Psoas muscle (tissue), 8 donors: ENCODE data around the gene FARSA. TPM values are rescaled to one million over a fixed set of nuclear protein-coding genes. Genes with fewer than 3 reads are reported as not detected.
"Not testable (repeated sequence)": the region's sequence is repeated elsewhere in the genome, so short reads cannot be mapped to it uniquely, and the experiment has no call there.

Source experiments
- ATAC-seq, 4 donors: fragments of 200-7000 bp; cut with Tn5 transposase; one replicate each; pipeline ENCODE4 v1.9.1; 2020; ENCODE audit warnings: moderate library complexity in 3 of 4, mild to moderate bottlenecking in 2 of 4
- DNase-seq, 2 donors: peaks; one replicate each; pipeline ENCODE4 v3.0.0-alpha.2; 2020
- H3K27ac ChIP-seq: fragments of 200-600 bp; one replicate; pipeline ENCODE4 v1.8.0; 2022
- H3K27me3 ChIP-seq, 3 donors: fragments of 200-600 bp in 1 of 3; one replicate each; pipeline versions ENCODE4 v1.6.1 to v1.8.0; 2013 to 2022; ENCODE audit warnings: low read length in 2 of 3, mild to moderate bottlenecking in 2 of 3, moderate library complexity in 1 of 3; ENCODE audit not compliant: insufficient read depth in 3 of 3
- H3K36me3 ChIP-seq, 2 donors: fragments of 200-600 bp in 1 of 2; one replicate each; pipeline versions ENCODE4 v1.6.1 to v1.8.0; 2013 to 2022; ENCODE audit warnings: low read depth in 1 of 2, mild to moderate bottlenecking in 1 of 2, moderate library complexity in 1 of 2; ENCODE audit not compliant: insufficient read depth in 1 of 2
- H3K4me1 ChIP-seq: fragments of 200-600 bp; one replicate; pipeline ENCODE4 v1.8.0; 2022
- H3K4me3 ChIP-seq: fragments of 200-600 bp; one replicate; pipeline ENCODE4 v1.8.0; 2022; ENCODE audit warnings: mild to moderate bottlenecking
- H3K9me3 ChIP-seq: fragments of 200-600 bp; one replicate; pipeline ENCODE4 v1.8.0; 2022
- CTCF ChIP-seq: fragments of 200-600 bp; IDR thresholded peaks from one replicate; pipeline ENCODE4 v1.8.0; 2022; ENCODE audit warnings: antibody characterized with exemption
- WGBS, 3 donors: extraction: QIAGEN DNeasy Blood & Tissue Kit; methylation state at CpG; one replicate each; pipeline versions ENCODE4 v1.1.6 to v1.1.7; 2013; 5-methylcytosine and 5-hydroxymethylcytosine counted together
- intact Hi-C, 2 donors: fragments of 100-400 bp; cut with DNase I; formaldehyde crosslinking; loops; one replicate each; pipeline versions ENCODE4 v1.11.0 to v1.14.2; 2022
- polyA plus RNA-seq, 3 donors: library from polyadenylated mRNA; stranded (reverse); fragments of 200-250 nt; gene quantifications; one replicate each; pipeline ENCODE4 v1.2.3, GENCODE V29; 2013
- total RNA-seq, 4 donors: library from RNA; stranded (reverse); fragmentation: NEBNext Ultra II Directional in 2 of 4; extraction: Animal tissue kit (Norgen Biotek cat#: 25700) in 2 of 4; gene quantifications; one replicate each; pipeline versions ENCODE4 v1.2.1 to v1.2.4, GENCODE V29; 2021 to 2023
- donor health status: healthy with polysubstance abuse.
- donor health status: DM: no; HTN: no; CAD: no; lungs with moderate emphysema.
- donor health status: Bipolar disorder and iron deficiency.
- donor health status: healthy.
- donor health status: DM: yes; HTN: yes; CAD: no.
- donor health status: DM: no; HTN: no; CAD: no.
- donor health status: DM: no; HTN: no; CAD: no.
- donor health status: DM: yes; HTN: yes; CAD: no.

The FARSA gene
- total and polyA plus RNA-seq, 7 donors: 45.9 to 161 (median 61.6) TPM

DNA sequence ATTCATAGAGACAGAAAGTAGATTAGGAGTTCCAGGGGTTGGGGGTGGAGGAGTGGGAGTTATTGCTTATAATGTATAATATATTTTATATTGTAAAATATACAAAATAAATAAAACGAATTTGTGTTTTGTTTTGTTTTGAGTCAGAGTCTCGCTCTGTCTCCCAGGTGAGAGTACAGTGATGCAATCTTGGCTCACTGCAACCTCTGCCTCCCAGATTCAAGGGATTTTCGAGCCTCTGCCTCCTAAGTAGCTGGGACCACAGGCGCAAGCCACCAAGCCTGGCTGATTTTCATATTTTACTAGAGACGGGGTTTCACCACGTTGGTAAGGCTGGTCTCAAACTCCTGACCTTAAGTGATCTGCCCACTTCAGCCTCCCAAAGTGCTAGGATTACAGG is 26.0 kb upstream of the FARSA start:
- WGBS, 3 donors: 72 to 78% (median 72%) methylated on average over 6 of the region's 6 CpGs
- no peaks in the 10 kb centered on the region for H3K9me3 ChIP-seq
- H3K36me3 ChIP-seq: peaks cover 3% of the 10 kb centered on the region in 2 donors
- H3K27me3 ChIP-seq: no peaks in the 10 kb centered on the region
- TF ChIP-seq CTCF: no peak
- no peak for DNase-seq
- no peak overlapping the region for H3K4me3 ChIP-seq
- ATAC-seq: no peak
- peaks cover 13% of the 10 kb centered on the region for H3K4me1 ChIP-seq
- intact Hi-C loops: loop anchor here in 1 of 2 donors (5.0 kb wide), 1 partner anchor 67 kb away; the partner anchor contains the start of gene GCDH
- H3K27ac ChIP-seq: no peak overlapping the region

GRCh38 chr19:12957389-12957952 is 24.0 kb upstream of the FARSA start:
- intact Hi-C loops: loop anchor here in 1 of 2 donors (5.0 kb wide), 1 partner anchor 65 kb away; the partner anchor contains the start of gene GCDH
- peaks cover 8 to 22% of the 10 kb centered on the region in 2 donors for H3K36me3 ChIP-seq
- DNase-seq, H3K9me3 ChIP-seq, H3K27me3 ChIP-seq: not testable (repeated sequence)
- H3K4me3 ChIP-seq: peak overlapping the region; percentile 87
- H3K4me1 ChIP-seq: peaks cover 31% of the 10 kb centered on the region
- ATAC-seq: peak in 3 of 4 donors; percentile 1 to 22 (median 18)
- H3K27ac ChIP-seq: peak overlapping the region; percentile 92
- WGBS, 3 donors: 23 to 33% (median 29%) methylated on average over 29 to 31 of the region's 31 CpGs

DNA sequence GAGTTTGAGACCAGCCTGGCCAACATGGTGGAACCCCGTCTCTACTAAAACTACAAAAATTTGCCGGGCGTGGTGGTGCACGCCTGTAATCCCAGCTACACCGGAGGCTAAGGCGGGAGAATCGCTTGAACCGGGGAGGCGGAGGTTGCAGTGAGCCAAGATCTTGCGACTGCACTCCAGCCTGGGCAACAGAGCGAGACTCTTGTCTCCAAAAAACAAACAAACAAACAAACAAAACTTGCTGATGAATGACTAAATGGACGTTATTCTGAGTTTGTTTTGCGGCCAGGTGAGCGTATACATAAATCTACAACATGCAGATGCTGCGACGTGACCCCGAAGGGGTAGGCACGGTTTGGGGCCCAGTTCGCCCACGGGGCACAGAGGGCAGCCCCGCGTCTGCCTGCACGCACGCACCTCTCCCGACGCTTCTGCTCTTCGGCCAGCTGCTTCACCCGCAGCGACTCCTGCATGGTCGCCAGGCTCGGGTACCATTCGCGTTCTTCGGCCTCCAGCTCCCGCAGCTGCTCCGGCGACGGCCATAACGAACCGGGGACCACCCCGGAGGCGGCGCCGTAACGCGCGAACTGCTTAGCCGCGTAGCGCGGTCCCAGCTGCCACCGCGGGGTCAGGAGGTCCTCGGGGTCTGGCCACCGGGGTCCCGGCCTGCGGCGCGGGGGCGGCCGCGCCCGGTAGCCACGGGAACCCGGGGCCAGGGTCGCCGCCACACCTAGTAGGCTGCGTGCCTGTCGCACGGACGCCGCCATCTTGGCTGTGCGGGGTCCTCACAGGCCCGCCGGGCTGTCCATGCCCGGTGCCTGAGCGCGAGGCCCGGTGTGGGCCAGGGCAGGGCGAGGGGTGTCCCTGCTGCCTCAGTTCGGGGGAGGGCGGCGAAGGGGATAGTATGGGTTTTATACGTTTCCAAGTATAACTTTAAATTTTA is 23.2 kb upstream of the FARSA start, which contains the start of gene GADD45GIP1:
GADD45GIP1 (minus strand) TSS at position 778 of the 943 bp plus-strand sequence; CDS start at position 767, 11 bp downstream.
- Histone ChIP-seq H3K27ac (peak within 1 kb of the TSS; percentile 92), H3K36me3 (peaks cover 10 to 30% of the 10 kb centered on the region in 2 donors), H3K4me1 (peaks cover 38% of the 10 kb centered on the region), H3K4me3 (peak within 1 kb of the TSS; percentile 87), H3K9me3 (no peaks in the 10 kb centered on the region), H3K27me3 (no peaks in the 10 kb centered on the region)
- intact Hi-C loops: loop anchor here in 1 of 2 donors (5.0 kb wide), 1 partner anchor 64 kb away; the partner anchor contains the start of gene GCDH
- 2 to 3% (median 2%) methylated on average over 78 to 84 of the region's 84 CpGs for whole genome bisulfite sequencing, 3 donors
- ATAC-seq: peak; percentile 89 to 93 (median 90)
- no peak for TF ChIP-seq CTCF
- peak; percentile 87 to 89 for DNase-seq

DNA sequence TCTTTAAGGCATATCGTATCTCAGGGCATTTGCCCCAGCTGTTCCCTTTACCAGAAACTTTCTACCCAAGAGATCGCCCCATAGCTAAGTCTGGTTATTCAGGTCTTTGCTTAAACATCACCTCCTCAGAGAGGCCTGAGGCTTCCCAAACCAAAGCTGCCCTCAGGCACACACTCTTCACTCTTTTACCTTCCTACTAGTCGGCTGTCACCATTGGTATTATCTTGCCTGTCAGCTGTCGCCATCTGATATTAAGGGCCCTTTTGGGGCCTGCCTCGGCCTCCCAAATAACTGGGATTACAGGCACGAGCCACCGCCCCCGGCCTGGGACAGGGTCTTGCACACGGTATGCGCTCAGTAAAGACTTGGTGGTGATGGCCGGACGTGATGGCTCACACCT is 22.5 kb upstream of the FARSA start:
- intact Hi-C loops: loop anchor here in 1 of 2 donors (5.0 kb wide), 1 partner anchor 64 kb away; the partner anchor contains the start of gene GCDH
- Histone ChIP-seq H3K4me3 (peak overlapping the region; percentile 87), H3K36me3 (peaks cover 12 to 37% of the 10 kb centered on the region in 2 donors), H3K27ac (peak overlapping the region; percentile 92), H3K27me3 (no peaks in the 10 kb centered on the region), H3K4me1 (peaks cover 42% of the 10 kb centered on the region), H3K9me3 (no peaks in the 10 kb centered on the region)
- TF ChIP-seq CTCF: no peak
- DNase-seq (no peak), ATAC-seq (no peak)
- 33 to 49% (median 39%) methylated on average over 12 of the region's 12 CpGs for WGBS, 3 donors

GRCh38 chr19:12955575-12955974 is 22.1 kb upstream of the FARSA start:
- DNase-seq, ATAC-seq, H3K27me3 ChIP-seq, H3K9me3 ChIP-seq: not testable (repeated sequence)
- Histone ChIP-seq H3K4me3 (peak overlapping the region; percentile 87), H3K36me3 (peaks cover 13 to 41% of the 10 kb centered on the region in 2 donors), H3K4me1 (peaks cover 46% of the 10 kb centered on the region), H3K27ac (peak overlapping the region; percentile 98)
- intact Hi-C loops: loop anchor here in 1 of 2 donors (5.0 kb wide), 1 partner anchor 63 kb away; the partner anchor contains the start of gene GCDH
- 77 to 81% (median 78%) methylated on average over 9 of the region's 9 CpGs for WGBS, 3 donors
